ENCODE measurements around the gene DYRK1B. TPM values are rescaled to one million over a fixed set of nuclear protein-coding genes. Genes with fewer than 3 reads are reported as not detected.
"Not testable (repeated sequence)": the region's sequence is repeated elsewhere in the genome, so short reads cannot be mapped to it uniquely, and the experiment has no call there.

DYRK1B gene
- polyA plus RNA-seq, 3 donors from 2014 or later, result 6.2 to 24.8 (median 12.5) TPM

DNA sequence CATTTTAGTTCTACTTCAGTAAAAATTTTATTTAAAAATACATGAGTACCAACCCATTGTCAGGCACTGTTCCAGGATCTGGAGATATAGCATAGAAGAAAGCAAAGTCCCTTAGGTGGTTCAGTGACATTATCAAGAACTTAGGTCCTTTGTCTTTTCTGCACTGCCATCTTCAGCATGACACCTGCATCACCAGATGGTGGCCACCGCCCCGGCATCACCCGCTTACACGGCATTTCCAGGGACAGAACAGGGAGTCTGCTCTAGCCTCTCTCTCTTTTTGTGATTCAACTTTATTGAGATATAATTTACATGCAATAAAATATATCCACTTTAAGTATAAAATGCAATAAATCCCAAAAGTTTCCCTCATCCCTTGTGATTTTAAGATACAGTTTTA is 23.5 kb downstream of the DYRK1B start:
- Mint-ChIP-seq H3K27me3 (ENCODE audit: low read depth in 3 of 3) (peaks cover 0 to 1% (median under 1%) of the 10 kb centered on the region in 3 donors), H3K27ac (no peak overlapping the region), H3K4me3 (no peak overlapping the region), H3K4me1 (no peaks in the 10 kb centered on the region), H3K9me3 (no peaks in the 10 kb centered on the region), H3K36me3 (peaks cover 0 to 4% (median 4%) of the 10 kb centered on the region in 3 donors)
- DNase-seq, result no peak

DNA sequence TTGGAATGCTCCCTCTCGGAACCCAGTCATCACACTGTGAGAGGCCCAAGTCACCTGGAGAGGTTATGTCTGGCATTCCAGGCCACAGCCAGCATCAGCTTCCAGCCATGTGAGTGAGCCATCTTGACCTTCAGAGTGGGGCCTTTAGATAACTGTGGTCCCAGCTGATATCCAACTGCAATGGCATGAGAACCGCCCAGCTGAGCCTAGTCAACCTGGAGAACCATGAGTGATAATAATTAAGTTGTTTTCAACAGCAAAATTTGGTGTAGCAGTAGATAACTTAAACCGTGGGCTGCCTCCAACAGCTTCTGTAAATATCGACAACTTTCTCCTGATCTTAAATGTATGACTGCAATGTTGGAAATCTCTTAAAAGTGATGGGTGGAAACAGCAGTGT is 24.6 kb downstream of the DYRK1B start:
- no peak overlapping the region for H3K27ac Mint-ChIP-seq
- DNase-seq, result no peak
- H3K27me3 Mint-ChIP-seq (ENCODE audit: low read depth in 3 of 3), result peaks cover 0 to 2% (median 1%) of the 10 kb centered on the region in 3 donors
- peaks cover 0 to 4% (median 4%) of the 10 kb centered on the region in 3 donors for H3K36me3 Mint-ChIP-seq
- no peaks in the 10 kb centered on the region for H3K4me1 Mint-ChIP-seq
- H3K4me3 Mint-ChIP-seq, result no peak overlapping the region
- no peaks in the 10 kb centered on the region for H3K9me3 Mint-ChIP-seq

DNA sequence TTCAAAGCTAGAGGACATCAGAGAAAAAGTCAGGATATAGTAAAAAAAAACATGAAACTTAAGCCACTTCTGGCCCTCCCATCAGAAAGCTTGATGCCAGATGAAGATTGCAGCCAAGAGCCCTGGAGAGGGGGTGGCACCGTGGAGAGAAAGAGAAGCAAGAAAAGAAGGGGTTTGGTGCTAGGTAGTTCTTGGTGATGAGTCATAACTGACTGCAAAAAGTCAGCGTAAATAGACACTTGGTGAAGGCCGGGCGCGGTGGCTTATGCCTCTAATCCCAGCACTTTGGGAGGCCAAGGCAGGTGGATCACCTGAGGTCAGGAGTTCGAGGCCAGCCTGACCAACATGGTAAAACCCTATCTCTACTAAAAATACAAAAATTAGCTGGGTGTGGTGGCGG is 25.3 kb downstream of the DYRK1B start:
- H3K27me3 Mint-ChIP-seq (ENCODE audit: low read depth in 3 of 3); H3K4me3 Mint-ChIP-seq; H3K4me1 Mint-ChIP-seq; H3K27ac Mint-ChIP-seq; H3K36me3 Mint-ChIP-seq; H3K9me3 Mint-ChIP-seq; DNase-seq: not testable (repeated sequence)

DNA sequence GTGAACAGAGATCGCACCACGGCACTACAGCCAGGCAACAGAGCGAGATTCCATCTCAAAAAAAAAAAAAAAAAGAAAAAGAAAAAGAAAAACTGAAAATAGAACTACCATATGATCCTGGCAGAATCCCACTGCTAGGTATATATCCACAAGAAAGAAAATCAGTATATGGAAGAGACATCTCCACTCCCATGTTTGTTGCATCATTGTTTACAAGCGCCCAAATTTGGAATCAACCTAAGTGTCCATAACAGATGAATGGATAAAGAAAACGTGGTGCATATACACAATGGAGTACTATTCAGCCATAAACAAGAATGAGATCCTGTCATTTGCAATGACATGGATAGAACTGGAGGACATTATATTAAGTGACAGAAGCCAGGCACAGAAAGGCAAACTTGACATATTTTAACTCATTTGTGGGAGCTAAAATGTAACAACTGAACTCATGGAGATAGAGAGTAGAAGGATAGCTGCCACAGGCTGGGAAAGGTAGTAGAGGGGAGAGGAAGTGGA is 26.1 kb downstream of the DYRK1B start:
- H3K36me3 Mint-ChIP-seq, result no peaks in the 10 kb centered on the region
- no peak for DNase-seq
- peaks cover 1 to 4% (median 2%) of the 10 kb centered on the region in 3 donors for H3K27me3 Mint-ChIP-seq (ENCODE audit: low read depth in 3 of 3)
- no peak overlapping the region for H3K4me3 Mint-ChIP-seq
- H3K9me3 Mint-ChIP-seq, result no peaks in the 10 kb centered on the region
- H3K27ac Mint-ChIP-seq, result no peak overlapping the region
- no peaks in the 10 kb centered on the region for H3K4me1 Mint-ChIP-seq

DNA sequence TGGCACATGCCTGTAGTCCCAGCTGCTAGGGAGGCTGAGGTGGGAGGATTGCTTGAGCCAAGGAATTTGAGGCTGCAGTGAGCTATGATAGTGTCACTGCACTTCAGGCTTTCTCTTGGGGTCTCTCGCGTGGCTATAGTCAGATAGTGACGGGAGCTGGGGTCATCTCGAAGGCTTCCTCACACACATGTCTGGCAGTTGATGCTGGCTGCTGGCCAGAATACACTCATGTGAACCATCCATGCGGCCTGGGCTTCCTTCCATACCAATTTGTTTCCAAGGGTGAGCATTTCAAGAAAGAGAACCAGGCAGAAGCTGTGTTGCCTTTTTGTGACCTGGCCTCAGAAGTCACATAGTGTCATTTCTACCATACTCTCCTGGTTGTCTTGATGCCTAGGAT is 28.9 kb downstream of the DYRK1B start:
- no peak overlapping the region for H3K4me3 Mint-ChIP-seq
- H3K36me3 Mint-ChIP-seq, result no peaks in the 10 kb centered on the region

DNA sequence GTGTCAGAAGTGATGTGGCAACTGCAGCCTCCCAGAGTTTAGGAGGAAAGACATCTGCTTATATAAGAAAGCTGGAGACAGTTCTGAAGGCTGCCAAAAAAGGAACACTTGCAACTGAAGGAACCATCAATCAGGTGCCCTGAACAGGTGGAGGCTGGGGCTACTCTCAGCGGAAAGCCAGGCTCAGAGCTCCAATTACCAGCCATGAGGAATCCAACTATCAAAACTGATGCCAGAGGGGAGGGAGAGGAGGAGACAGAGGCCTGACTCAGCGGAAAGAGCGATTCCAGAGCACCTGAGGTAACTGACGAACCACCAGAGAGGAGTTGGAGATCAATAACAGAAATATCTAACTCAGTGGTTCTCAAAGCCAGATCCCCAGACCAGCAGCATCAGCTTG is 31.0 kb downstream of the DYRK1B start:
- H3K36me3 Mint-ChIP-seq, result no peaks in the 10 kb centered on the region
- H3K27ac Mint-ChIP-seq, result no peak overlapping the region
- H3K9me3 Mint-ChIP-seq, result no peaks in the 10 kb centered on the region
- H3K4me3 Mint-ChIP-seq, result no peak overlapping the region
- peaks cover 2 to 9% (median 6%) of the 10 kb centered on the region in 3 donors for H3K27me3 Mint-ChIP-seq (ENCODE audit: low read depth in 3 of 3)
- DNase-seq, result no peak
- no peaks in the 10 kb centered on the region for H3K4me1 Mint-ChIP-seq

More for the DNA sequence above, 28.9 kb downstream of the DYRK1B start:
- H3K27ac Mint-ChIP-seq, result no peak overlapping the region
- no peaks in the 10 kb centered on the region for H3K9me3 Mint-ChIP-seq
- no peaks in the 10 kb centered on the region for H3K4me1 Mint-ChIP-seq
- H3K27me3 Mint-ChIP-seq (ENCODE audit: low read depth in 3 of 3), result peaks cover 2 to 5% (median 4%) of the 10 kb centered on the region in 3 donors
- no peak for DNase-seq

DNA sequence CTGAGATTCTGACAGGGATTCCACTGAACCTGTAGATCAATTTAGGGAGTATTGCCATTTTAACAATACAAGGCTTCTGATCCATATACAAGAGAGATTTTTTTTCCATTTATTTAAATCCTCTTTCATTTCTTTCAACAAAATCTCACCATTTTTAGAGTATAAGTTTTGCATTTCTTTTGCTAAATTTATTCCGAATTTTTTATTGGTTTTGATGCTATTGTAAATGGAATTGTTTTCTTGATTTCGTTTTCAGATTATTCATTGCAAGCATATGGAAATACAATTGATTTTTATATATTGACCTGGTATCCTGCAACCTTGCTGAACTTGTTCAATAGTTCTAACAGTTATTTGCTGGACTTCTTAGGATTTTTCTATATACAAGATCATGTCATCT is 36.9 kb downstream of the DYRK1B start:
- Mint-ChIP-seq H3K27ac (no peak overlapping the region), H3K4me3 (no peak overlapping the region), H3K4me1 (peaks cover 0 to 3% of the 10 kb centered on the region in 2 donors), H3K27me3 (ENCODE audit: low read depth in 3 of 3) (peaks cover 0 to 8% (median 6%) of the 10 kb centered on the region in 3 donors), H3K36me3 (no peaks in the 10 kb centered on the region), H3K9me3 (no peaks in the 10 kb centered on the region)
- DNase-seq, result no peak

DNA sequence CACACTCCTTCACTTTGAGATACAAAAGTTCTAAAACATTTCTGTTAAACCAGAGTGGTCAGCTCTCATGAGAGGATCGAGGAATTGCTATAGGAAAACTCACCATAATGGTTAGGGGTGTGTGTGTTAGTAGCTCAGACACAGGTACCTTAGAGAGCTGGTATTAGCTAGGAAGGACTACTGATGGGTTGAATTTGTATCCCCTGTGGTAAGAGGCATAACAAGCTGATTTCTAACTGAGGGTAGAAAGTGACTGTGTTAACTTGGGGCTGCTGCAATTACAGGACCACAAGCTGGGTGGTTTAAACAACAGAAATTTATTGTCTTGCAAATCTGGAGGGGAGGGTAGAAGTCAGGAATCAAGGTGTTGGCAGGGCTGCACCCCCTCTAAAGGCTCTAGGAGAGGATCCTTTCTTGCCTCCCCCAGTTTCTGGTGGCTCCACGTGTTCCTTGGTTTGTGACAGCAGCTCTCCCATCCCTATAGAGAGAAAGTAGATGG is 37.9 kb downstream of the DYRK1B start:
- Mint-ChIP-seq H3K4me1 (peaks cover 0 to 3% of the 10 kb centered on the region in 2 donors), H3K27ac (no peak overlapping the region), H3K27me3 (ENCODE audit: low read depth in 3 of 3) (peaks cover 0 to 8% (median 6%) of the 10 kb centered on the region in 3 donors), H3K4me3 (no peak overlapping the region), H3K36me3 (no peaks in the 10 kb centered on the region), H3K9me3 (no peaks in the 10 kb centered on the region)
- DNase-seq, result no peak

DNA sequence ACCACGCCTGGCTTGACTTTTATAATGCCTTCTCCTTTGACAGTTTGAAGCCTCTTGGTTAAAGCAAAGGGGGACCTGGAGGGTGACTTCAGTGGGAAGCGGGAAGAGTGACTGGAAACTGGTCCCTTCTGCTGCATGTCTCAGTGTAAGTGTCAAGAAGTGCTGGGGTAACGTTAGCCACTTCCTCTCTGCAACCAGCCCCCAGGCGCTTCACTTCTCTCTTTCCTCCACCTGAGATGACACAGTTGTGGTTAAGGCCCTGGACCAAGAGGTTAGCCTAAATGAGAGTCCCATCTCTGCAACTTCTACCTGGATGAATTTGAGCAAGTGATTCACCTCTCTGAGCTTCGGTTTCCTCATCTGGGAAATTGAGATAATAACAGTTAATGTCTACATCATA is 39.0 kb downstream of the DYRK1B start:
- Mint-ChIP-seq H3K27ac (no peak overlapping the region), H3K4me3 (no peak overlapping the region), H3K36me3 (no peaks in the 10 kb centered on the region), H3K9me3 (no peaks in the 10 kb centered on the region), H3K4me1 (peaks cover 0 to 3% of the 10 kb centered on the region in 2 donors), H3K27me3 (ENCODE audit: low read depth in 3 of 3) (peaks cover 3 to 6% (median 5%) of the 10 kb centered on the region in 3 donors)
- DNase-seq, result no peak

DNA sequence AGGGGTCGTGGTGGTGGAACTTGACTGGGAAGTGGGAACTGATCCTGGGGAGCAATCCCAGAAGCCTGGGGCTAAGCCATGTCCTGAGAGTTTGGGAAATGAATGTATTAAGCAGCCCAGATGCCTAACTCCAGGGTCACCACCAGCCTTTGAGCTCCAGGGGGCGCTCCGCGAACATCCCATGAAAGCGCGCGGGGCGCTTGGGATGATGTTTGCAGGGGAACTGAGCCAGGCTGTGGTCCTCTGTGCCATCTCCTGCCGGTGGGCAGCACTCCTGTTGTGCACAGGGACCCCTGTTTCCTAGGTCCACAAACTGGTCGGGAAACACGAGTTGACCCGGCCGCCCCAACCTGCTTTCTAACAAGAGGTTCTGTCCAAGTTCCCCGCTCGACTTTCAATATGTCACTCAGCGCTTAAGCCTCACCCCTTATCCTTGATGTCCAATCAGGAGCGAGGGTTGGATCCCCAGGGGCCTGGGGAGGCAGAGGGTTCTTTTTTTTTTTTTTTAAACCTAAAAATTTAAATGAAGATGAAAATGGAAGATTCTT is 40.9 kb downstream of the DYRK1B start:
- H3K27ac Mint-ChIP-seq, result no peak overlapping the region
- H3K9me3 Mint-ChIP-seq, result peaks cover 0 to 10% (median 7%) of the 10 kb centered on the region in 6 donors
- H3K4me3 Mint-ChIP-seq, result peak overlapping the region; percentile 70 to 81 (median 80)
- H3K4me1 Mint-ChIP-seq, result peaks cover 0 to 3% of the 10 kb centered on the region in 2 donors
- DNase-seq, result peak; percentile 72 to 75 (median 72)
- peaks cover 0 to 3% (median 0%) of the 10 kb centered on the region in 3 donors for H3K36me3 Mint-ChIP-seq
- H3K27me3 Mint-ChIP-seq (ENCODE audit: low read depth in 3 of 3), result peaks cover 3 to 5% (median 5%) of the 10 kb centered on the region in 3 donors

DNA sequence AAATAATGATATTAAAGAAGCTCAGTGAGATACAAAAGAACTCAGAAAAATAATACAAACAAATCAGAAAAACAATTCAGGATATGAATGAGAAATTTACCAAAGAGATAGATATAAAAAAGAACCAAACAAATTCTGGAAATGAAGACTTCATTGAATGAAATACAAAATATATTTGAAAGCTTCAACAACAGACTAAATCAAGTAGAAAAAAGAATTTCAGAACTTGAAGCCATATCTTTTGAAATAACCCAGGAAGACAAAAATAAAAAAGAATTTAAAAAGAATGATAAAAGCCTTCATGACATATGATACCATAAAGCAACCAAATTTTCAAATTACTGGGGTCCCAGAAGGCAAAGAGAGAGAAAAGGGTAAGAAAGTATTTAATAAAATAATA is 45.7 kb downstream of the DYRK1B start:
- DNase-seq, result no peak
- Mint-ChIP-seq H3K27ac (no peak overlapping the region), H3K36me3 (peaks cover 0 to 4% (median 2%) of the 10 kb centered on the region in 3 donors), H3K4me1 (no peaks in the 10 kb centered on the region), H3K9me3 (peaks cover 1 to 16% (median 11%) of the 10 kb centered on the region in 6 donors), H3K4me3 (no peak overlapping the region), H3K27me3 (ENCODE audit: low read depth in 3 of 3) (peaks cover 9 to 13% (median 9%) of the 10 kb centered on the region in 3 donors)

DNA sequence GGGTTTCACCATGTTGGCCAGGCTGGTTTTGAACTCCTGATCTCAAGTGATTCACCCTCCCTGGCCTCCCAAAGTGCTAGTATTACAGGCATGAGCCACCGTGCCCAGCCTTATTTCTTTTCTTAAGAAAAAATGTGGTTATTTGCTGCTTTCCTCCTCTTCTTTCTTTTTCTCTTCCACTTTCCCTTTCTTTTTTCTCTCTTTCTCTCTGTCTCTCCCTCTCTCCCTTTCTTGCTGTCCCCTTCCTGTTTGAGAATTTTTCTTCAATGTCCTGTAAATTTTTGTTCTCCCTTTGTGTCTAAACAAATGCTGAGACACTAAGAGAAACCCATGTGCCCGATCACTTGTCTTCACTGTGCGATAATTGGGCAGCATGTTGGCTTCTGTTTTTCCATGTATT is 53.1 kb downstream of the DYRK1B start:
- DNase-seq, result no peak

DNA sequence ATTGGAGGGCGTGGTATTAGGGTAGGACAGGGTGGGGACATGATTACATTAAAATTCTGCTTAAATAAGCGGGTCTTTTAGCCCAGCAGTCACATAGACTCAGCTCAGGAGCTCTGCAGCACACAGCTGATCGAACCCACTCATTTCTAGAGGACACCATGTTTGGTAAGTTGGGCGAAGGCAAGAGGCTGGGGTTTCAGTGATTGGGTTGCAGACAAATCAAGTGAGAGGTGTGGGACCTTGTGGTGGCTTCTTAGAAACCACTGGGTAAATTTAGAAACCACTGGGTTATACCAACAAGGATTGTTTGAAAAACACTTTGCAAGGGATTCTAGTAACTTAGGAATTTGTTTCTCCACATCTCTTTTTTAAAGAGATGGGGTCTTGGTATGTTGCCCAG is 55.2 kb downstream of the DYRK1B start, which contains the start of gene LEUTX:
LEUTX (plus strand) TSS at position 92 of the 400 bp plus-strand sequence; CDS start at position 159, 67 bp downstream.
- DNase-seq, result no peak
- no peaks in the 10 kb centered on the region for H3K9me3 Mint-ChIP-seq
- H3K27me3 Mint-ChIP-seq (ENCODE audit: low read depth in 3 of 3), result peaks cover 2 to 13% (median 5%) of the 10 kb centered on the region in 3 donors
- H3K4me3 Mint-ChIP-seq, result no peak within 1 kb of the TSS
- H3K4me1 Mint-ChIP-seq, result no peaks in the 10 kb centered on the region
- H3K27ac Mint-ChIP-seq, result no peak within 1 kb of the TSS
- H3K36me3 Mint-ChIP-seq, result no peaks in the 10 kb centered on the region

More for the DNA sequence above, 53.1 kb downstream of the DYRK1B start:
- Mint-ChIP-seq H3K27me3 (ENCODE audit: low read depth in 3 of 3) (peaks cover 6 to 18% (median 10%) of the 10 kb centered on the region in 3 donors), H3K9me3 (no peaks in the 10 kb centered on the region), H3K36me3 (no peaks in the 10 kb centered on the region), H3K4me1 (no peaks in the 10 kb centered on the region), H3K4me3 (no peak overlapping the region), H3K27ac (no peak overlapping the region)

All from immature natural killer cell (primary cell).